WTC11 (cell line): Measurements from ENCODE around the gene CLEC4M. TPM values are rescaled to one million over a fixed set of nuclear protein-coding genes. Genes with fewer than 3 reads are reported as not detected.
"Not testable (repeated sequence)": the region's sequence is repeated elsewhere in the genome, so short reads cannot be mapped to it uniquely, and the experiment has no call there.

Experiments
- ATAC-seq: fragments of 200-7000 bp; cut with Tn5 transposase; 2 replicates; pipeline ENCODE4 v1.10.0; 2021; ENCODE audit warnings: mild to moderate bottlenecking, moderate library complexity
- CTCF ChIA-PET: fragments of 300-600 bp; sonication (Branson Sonifier 250); formaldehyde crosslinking; loops from one replicate; lab custom pipeline; 2021; ENCODE audit warnings: antibody characterized with exemption; lab: Charles Lee
- POLR2A ChIA-PET: fragments of 350-600 bp; sonication (Branson Sonifier 250); formaldehyde crosslinking; loops from one replicate; lab custom pipeline; 2021; ENCODE audit warnings: antibody characterized with exemption; lab: Charles Lee
- DNase-seq: peaks from one replicate; pipeline ENCODE4 v3.0.0; 2021; ENCODE audit warnings: low spot score
- H3K27ac Mint-ChIP-seq: 2 replicates; pipeline ENCODE4 v1.8.0; 2021; ENCODE audit warnings: mixed read lengths
- H3K27me3 Mint-ChIP-seq: 2 replicates; pipeline ENCODE4 v1.8.0; 2021; ENCODE audit warnings: low read depth, mild to moderate bottlenecking, moderate library complexity, mixed read lengths
- H3K36me3 Mint-ChIP-seq: 2 replicates; pipeline ENCODE4 v1.8.0; 2021; ENCODE audit warnings: mixed read lengths
- H3K4me1 Mint-ChIP-seq: 2 replicates; pipeline ENCODE4 v1.8.0; 2022; ENCODE audit warnings: mixed read lengths
- H3K4me3 Mint-ChIP-seq: 2 replicates; pipeline ENCODE4 v1.8.0; 2021; ENCODE audit warnings: mild to moderate bottlenecking, moderate library complexity, mixed read lengths
- H3K9me3 Mint-ChIP-seq: 2 replicates; pipeline ENCODE4 v1.8.0; 2021; ENCODE audit warnings: mixed read lengths
- ARID4B ChIP-seq: sonication (generic); formaldehyde crosslinking; IDR thresholded peaks from 2 replicates; pipeline ENCODE4 v1.8.0; 2023; ENCODE audit warnings: missing genetic modification reagents, mild to moderate bottlenecking, borderline replicate concordance
- FOXJ3 ChIP-seq: sonication (generic); formaldehyde crosslinking; IDR thresholded peaks from 2 replicates; pipeline ENCODE4 v1.9.0; 2021; ENCODE audit warnings: missing genetic modification reagents, mild to moderate bottlenecking, borderline replicate concordance
- GTF2I ChIP-seq: fragments of 250-450 bp; sonication (Bioruptor Pico); conservative IDR thresholded peaks from 2 replicates; pipeline ENCODE4 v1.4.0; 2021; ENCODE audit warnings: mild to moderate bottlenecking
- MAX ChIP-seq: sonication (generic); formaldehyde crosslinking; IDR thresholded peaks from 2 replicates; pipeline ENCODE4 v1.8.0; 2022; ENCODE audit warnings: mild to moderate bottlenecking, missing genetic modification reagents
- MYBL2 ChIP-seq: sonication (generic); formaldehyde crosslinking; IDR thresholded peaks from 2 replicates; pipeline ENCODE4 v1.8.1; 2023; ENCODE audit warnings: mild to moderate bottlenecking, moderate library complexity, missing genetic modification reagents
- ZBTB21 ChIP-seq: sonication (generic); formaldehyde crosslinking; IDR thresholded peaks from 2 replicates; pipeline ENCODE4 v1.8.1; 2023; ENCODE audit warnings: mild to moderate bottlenecking, missing genetic modification reagents, borderline replicate concordance
- ZBTB43 ChIP-seq: sonication (generic); formaldehyde crosslinking; IDR thresholded peaks from 2 replicates; pipeline ENCODE4 v1.8.1; 2023; ENCODE audit warnings: mild to moderate bottlenecking, missing genetic modification reagents
- ZMAT4 ChIP-seq: fragments of 250-450 bp; sonication (Bioruptor Pico); IDR thresholded peaks from 2 replicates; pipeline ENCODE4 v1.9.0; 2021; ENCODE audit warnings: mild to moderate bottlenecking
- ZNF281 ChIP-seq: sonication (generic); formaldehyde crosslinking; IDR thresholded peaks from 2 replicates; pipeline ENCODE4 v1.8.0; 2023; ENCODE audit warnings: mild to moderate bottlenecking, missing genetic modification reagents
- ZSCAN18 ChIP-seq: fragments of 250-450 bp; sonication (Bioruptor Pico); IDR thresholded peaks from 2 replicates; pipeline ENCODE4 v2.1.2; 2022; ENCODE audit warnings: mild to moderate bottlenecking, moderate library complexity
- total RNA-seq: library from RNA; stranded (reverse); gene quantifications from 3 replicates; pipeline ENCODE4 v1.2.3, GENCODE V29; 2021

The CLEC4M gene
- total RNA-seq, 1 experiment from 2014 or later = not detected

- CTCF ChIA-PET, H3K36me3 Mint-ChIP-seq, DNase-seq, POLR2A ChIA-PET, H3K27me3 Mint-ChIP-seq, H3K4me3 Mint-ChIP-seq, ATAC-seq, H3K27ac Mint-ChIP-seq: not testable (repeated sequence)
- Mint-ChIP-seq H3K4me1 (peaks cover 20% of the 10 kb centered on the region), H3K9me3 (peaks cover 18% of the 10 kb centered on the region)
Measured at GRCh38 chr19:7746306-7746705, 16.7 kb upstream of the CLEC4M start.

GRCh38 chr19:7746903-7747884 is 15.8 kb upstream of the CLEC4M start, which contains the start of gene CD209:
Gene CD209 (minus strand): TSS chr19:7747534. CDS start chr19:7747511, 23 bp downstream.
- H3K27me3 Mint-ChIP-seq = peaks cover 4% of the 10 kb centered on the region; the same call in 1 of the 2 replicates
- peak within 1 kb of the TSS; percentile 79 for H3K27ac Mint-ChIP-seq
- CTCF ChIA-PET = interaction anchor here (1.4 to 1.7 kb wide), 2 partner anchors 52 to 66 kb away, joined by 5 to 7 read pairs; partner anchors contain the start of gene TRAPPC5
- H3K4me3 Mint-ChIP-seq = no peak within 1 kb of the TSS
- DNase-seq (no peak), ATAC-seq (no peak)
- H3K36me3 Mint-ChIP-seq = peaks cover 6% of the 10 kb centered on the region
- TF ChIP-seq ZNF281 (CRISPR knock-in tag) (no peak), FOXJ3 (CRISPR knock-in tag) (no peak), ZBTB43 (CRISPR knock-in tag) (no peak), ZSCAN18 (CRISPR knock-in tag) (no peak), ZMAT4 (CRISPR knock-in tag) (no peak), ZBTB21 (CRISPR knock-in tag) (no peak), MYBL2 (no peak), MAX (CRISPR knock-in tag) (no peak)
- TF ChIP-seq, all 79 proteins: peak for 0
- Mint-ChIP-seq H3K9me3 (peaks cover 20% of the 10 kb centered on the region), H3K4me1 (peaks cover 20% of the 10 kb centered on the region)
- POLR2A ChIA-PET = interaction anchor here (0.5 kb wide), 1 partner anchor 199 kb away, joined by 3 read pairs; no protein-coding TSS in a partner anchor

GRCh38 chr19:7748171-7748570 is 14.9 kb upstream of the CLEC4M start:
- CTCF ChIA-PET = interaction anchor here (1.7 kb wide), 1 partner anchor 67 kb away, joined by 7 read pairs; the partner anchor contains the start of gene TRAPPC5
- Mint-ChIP-seq H3K36me3 (peaks cover 6% of the 10 kb centered on the region), H3K9me3 (peaks cover 25% of the 10 kb centered on the region), H3K27me3 (peaks cover 4% of the 10 kb centered on the region; the same call in 1 of the 2 replicates), H3K4me1 (peaks cover 20% of the 10 kb centered on the region), H3K27ac (peak overlapping the region; percentile 67), H3K4me3 (no peak overlapping the region)
- DNase-seq = no peak
- POLR2A ChIA-PET = no interaction called here
- TF ChIP-seq GTF2I (CRISPR knock-in tag) (0 out of 2 replicates have a peak, but pooled peaks have one; percentile 50), ZBTB21 (CRISPR knock-in tag) (no peak), ARID4B (no peak)
- ATAC-seq = no peak
